ENCODE results near the gene NUP155. TPM values are rescaled to one million over a fixed set of nuclear protein-coding genes. Genes with fewer than 3 reads are reported as not detected.
"Not testable (repeated sequence)": the region's sequence is repeated elsewhere in the genome, so short reads cannot be mapped to it uniquely, and the experiment has no call there.

The NUP155 gene
- polyA plus RNA-seq: 10 to 100 TPM in 1 of 4 donors, 1 to 10 TPM in 3; 1.1 to 16.7 (median 4.6) TPM
- long read RNA-seq, donor 1: 0 reads
- long read RNA-seq, donor 2: 0 reads
- long read RNA-seq, donor 3: 0 reads
- long read RNA-seq, donor 4: 0 reads
- long read RNA-seq, donor 5: 0 reads
- long read RNA-seq, donor 6: 0 reads
- long read RNA-seq, donor 7, full-length matches to known transcripts: 1 of 1 reads
- long read RNA-seq, donor 7, partial matches to known transcripts: 0 of 1 reads
- long read RNA-seq, donor 7, other reads (novel, unspliced or antisense): 0 of 1 reads
- long read RNA-seq, donor 8: 0 reads
- long read RNA-seq, donor 9: 0 reads
- long read RNA-seq, donor 10: 0 reads

DNA sequence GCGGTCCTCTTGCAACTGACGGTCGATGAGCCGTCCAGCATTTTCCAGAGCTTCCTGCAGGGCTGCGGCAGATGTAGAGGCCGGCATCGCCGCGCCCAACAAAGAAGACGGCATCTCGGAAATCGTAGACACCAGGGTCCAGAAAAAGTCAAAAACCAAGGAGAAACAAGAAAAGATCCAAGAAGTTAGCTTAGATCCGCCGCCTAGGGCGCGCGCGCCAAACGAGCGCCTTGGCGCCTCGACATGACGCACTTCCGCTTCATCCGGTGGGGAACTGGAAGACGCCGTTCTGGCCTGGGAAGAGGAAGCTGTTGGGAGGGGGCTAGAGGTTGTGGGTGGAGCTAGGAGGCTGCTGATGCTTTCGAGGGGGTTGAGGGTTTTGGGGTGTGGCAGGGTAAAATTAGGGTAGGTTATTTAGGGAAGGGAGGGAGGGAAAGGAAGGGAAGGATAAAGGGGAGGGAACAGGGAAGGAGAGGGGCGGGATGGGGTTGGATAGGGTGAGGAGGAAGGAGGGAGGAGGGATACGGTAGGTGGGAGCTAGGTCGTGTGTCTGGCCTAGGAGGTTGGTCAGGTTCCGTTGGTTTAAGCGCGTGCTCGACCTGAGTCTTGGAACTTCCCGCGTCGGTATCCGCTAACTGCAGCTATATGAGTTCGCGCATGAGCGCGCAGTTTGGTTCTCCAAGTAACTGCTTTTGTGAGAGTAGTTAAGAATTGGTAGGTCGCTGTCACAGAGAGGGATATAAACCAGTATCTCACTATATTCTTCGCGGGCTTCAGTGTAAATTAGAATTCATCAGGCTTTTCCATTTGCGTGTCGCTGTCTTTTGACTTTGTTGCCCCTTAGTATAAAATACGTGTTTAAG is at the start of gene NUP155:
TSS of gene NUP155 (minus strand) at position 243 of the 863 bp plus-strand sequence. CDS start at position 114, 129 bp downstream.
- peaks cover 0 to 12% (median 2%) of the 10 kb centered on the region in 3 donors for H3K36me3 ChIP-seq (ENCODE audit: control insufficient read depth in 3 of 3, insufficient read depth in 2 of 3, low read depth in 1 of 3, low read length in 3 of 3)
- H3K27ac ChIP-seq (ENCODE audit: low read depth in 1 of 3, low read length in 2 of 3): peak within 1 kb of the TSS; percentile 62 to 78 (median 62)
- DNase-seq (peak; percentile 93 to 98), FAIRE-seq (no peak)
- H3K9me3 ChIP-seq (ENCODE audit: control insufficient read depth in 2 of 2, insufficient read depth in 1 of 2, low read depth in 1 of 2, low read length in 1 of 2): no peaks in the 10 kb centered on the region
- no peaks in the 10 kb centered on the region for H3K27me3 ChIP-seq (ENCODE audit: control insufficient read depth in 3 of 3, insufficient read depth in 3 of 3, low read length in 3 of 3)
- WGBS, 3 donors: 1 to 2% (median 1%) methylated on average over 49 of the region's 49 CpGs
- peak within 1 kb of the TSS; percentile 57 to 94 (median 66) for H3K4me3 ChIP-seq (ENCODE audit: low read depth in 1 of 3, low read length in 3 of 3)
- H3K4me1 ChIP-seq (ENCODE audit: control insufficient read depth in 3 of 3, insufficient read depth in 2 of 3, low read depth in 1 of 3, low read length in 2 of 3): peaks cover 0 to 7% (median 4%) of the 10 kb centered on the region in 3 donors

DNA sequence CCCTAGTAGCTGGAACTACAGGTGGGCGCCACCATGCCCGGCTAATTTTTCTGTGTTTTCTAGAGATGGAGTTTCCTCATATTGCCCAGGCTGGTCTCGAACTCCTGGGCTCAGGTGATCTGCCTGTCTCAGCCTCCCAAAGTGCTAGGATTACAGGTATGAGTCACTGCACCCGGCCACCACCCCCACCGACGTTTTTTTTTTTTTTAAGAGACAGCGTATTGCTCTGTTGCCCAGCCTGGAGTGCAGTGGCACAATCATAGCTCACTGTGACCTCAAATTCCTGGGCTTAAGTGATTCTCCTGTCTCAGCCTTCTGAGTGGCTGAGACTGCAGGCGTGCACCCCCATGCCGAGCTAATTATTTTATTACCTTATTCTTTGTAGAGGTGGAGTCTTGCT is 46.4 kb upstream of the NUP155 start:
- Histone ChIP-seq H3K36me3 (ENCODE audit: control insufficient read depth in 3 of 3, insufficient read depth in 2 of 3, low read depth in 1 of 3, low read length in 3 of 3) (peaks cover 0 to 26% (median 0%) of the 10 kb centered on the region in 3 donors), H3K27me3 (ENCODE audit: control insufficient read depth in 3 of 3, insufficient read depth in 3 of 3, low read length in 3 of 3) (no peaks in the 10 kb centered on the region), H3K4me1 (ENCODE audit: control insufficient read depth in 3 of 3, insufficient read depth in 2 of 3, low read depth in 1 of 3, low read length in 2 of 3) (no peaks in the 10 kb centered on the region), H3K9me3 (ENCODE audit: control insufficient read depth in 2 of 2, insufficient read depth in 1 of 2, low read depth in 1 of 2, low read length in 1 of 2) (no peaks in the 10 kb centered on the region), H3K27ac (ENCODE audit: low read depth in 1 of 3, low read length in 2 of 3) (no peak overlapping the region), H3K4me3 (ENCODE audit: low read depth in 1 of 3, low read length in 3 of 3) (no peak overlapping the region)
- no peak for DNase-seq
- FAIRE-seq: no peak
- WGBS, 3 donors: 82 to 88% (median 88%) methylated on average over 9 of the region's 9 CpGs

- DNase-seq; H3K27ac ChIP-seq (ENCODE audit: low read depth in 1 of 3, low read length in 2 of 3); H3K4me3 ChIP-seq (ENCODE audit: low read depth in 1 of 3, low read length in 3 of 3); H3K4me1 ChIP-seq (ENCODE audit: control insufficient read depth in 3 of 3, insufficient read depth in 2 of 3, low read depth in 1 of 3, low read length in 2 of 3); H3K9me3 ChIP-seq (ENCODE audit: control insufficient read depth in 2 of 2, insufficient read depth in 1 of 2, low read depth in 1 of 2, low read length in 1 of 2); FAIRE-seq; H3K27me3 ChIP-seq (ENCODE audit: control insufficient read depth in 3 of 3, insufficient read depth in 3 of 3, low read length in 3 of 3): not testable (repeated sequence)
- peaks cover 0 to 23% (median 1%) of the 10 kb centered on the region in 3 donors for H3K36me3 ChIP-seq (ENCODE audit: control insufficient read depth in 3 of 3, insufficient read depth in 2 of 3, low read depth in 1 of 3, low read length in 3 of 3)
- WGBS, 3 donors: 91 to 93% methylated on average over 3 to 19 of the region's 33 CpGs; no CpG with 5 or more reads in 1 of the 3 donors
Measured at GRCh38 chr5:37415456-37415855, 44.5 kb upstream of the NUP155 start.

GRCh38 chr5:37412515-37412914 is 41.6 kb upstream of the NUP155 start:
- no peak overlapping the region for H3K4me3 ChIP-seq (ENCODE audit: low read depth in 1 of 3, low read length in 3 of 3)
- 87 to 93% (median 87%) methylated on average over 3 of the region's 3 CpGs for WGBS, 3 donors
- H3K36me3 ChIP-seq (ENCODE audit: control insufficient read depth in 3 of 3, insufficient read depth in 2 of 3, low read depth in 1 of 3, low read length in 3 of 3): peaks cover 4 to 24% (median 4%) of the 10 kb centered on the region in 3 donors
- no peak for DNase-seq
- H3K27me3 ChIP-seq (ENCODE audit: control insufficient read depth in 3 of 3, insufficient read depth in 3 of 3, low read length in 3 of 3): no peaks in the 10 kb centered on the region
- FAIRE-seq: no peak
- H3K9me3 ChIP-seq (ENCODE audit: control insufficient read depth in 2 of 2, insufficient read depth in 1 of 2, low read depth in 1 of 2, low read length in 1 of 2): no peaks in the 10 kb centered on the region
- no peaks in the 10 kb centered on the region for H3K4me1 ChIP-seq (ENCODE audit: control insufficient read depth in 3 of 3, insufficient read depth in 2 of 3, low read depth in 1 of 3, low read length in 2 of 3)
- H3K27ac ChIP-seq (ENCODE audit: low read depth in 1 of 3, low read length in 2 of 3): no peak overlapping the region

- H3K9me3 ChIP-seq (ENCODE audit: control insufficient read depth in 2 of 2, insufficient read depth in 1 of 2, low read depth in 1 of 2, low read length in 1 of 2): no peaks in the 10 kb centered on the region
- H3K27me3 ChIP-seq (ENCODE audit: control insufficient read depth in 3 of 3, insufficient read depth in 3 of 3, low read length in 3 of 3): no peaks in the 10 kb centered on the region
- 86 to 95% (median 88%) methylated on average over 4 of the region's 4 CpGs for WGBS, 3 donors
- H3K27ac ChIP-seq (ENCODE audit: low read depth in 1 of 3, low read length in 2 of 3): no peak overlapping the region
- DNase-seq (no peak), FAIRE-seq (no peak)
- H3K36me3 ChIP-seq (ENCODE audit: control insufficient read depth in 3 of 3, insufficient read depth in 2 of 3, low read depth in 1 of 3, low read length in 3 of 3): peaks cover 0 to 17% (median 5%) of the 10 kb centered on the region in 3 donors
- H3K4me1 ChIP-seq (ENCODE audit: control insufficient read depth in 3 of 3, insufficient read depth in 2 of 3, low read depth in 1 of 3, low read length in 2 of 3): no peaks in the 10 kb centered on the region
- no peak overlapping the region for H3K4me3 ChIP-seq (ENCODE audit: low read depth in 1 of 3, low read length in 3 of 3)
Measured at GRCh38 chr5:37400501-37400900, 29.6 kb upstream of the NUP155 start.

GRCh38 chr5:37396352-37396751 is 25.4 kb upstream of the NUP155 start:
- WGBS, 3 donors: 86 to 96% (median 94%) methylated on average over 5 of the region's 5 CpGs
- DNase-seq (no peak), FAIRE-seq (no peak)
- no peaks in the 10 kb centered on the region for H3K9me3 ChIP-seq (ENCODE audit: control insufficient read depth in 2 of 2, insufficient read depth in 1 of 2, low read depth in 1 of 2, low read length in 1 of 2)
- peaks cover 4 to 34% (median 8%) of the 10 kb centered on the region in 3 donors for H3K36me3 ChIP-seq (ENCODE audit: control insufficient read depth in 3 of 3, insufficient read depth in 2 of 3, low read depth in 1 of 3, low read length in 3 of 3)
- no peak overlapping the region for H3K4me3 ChIP-seq (ENCODE audit: low read depth in 1 of 3, low read length in 3 of 3)
- H3K27me3 ChIP-seq (ENCODE audit: control insufficient read depth in 3 of 3, insufficient read depth in 3 of 3, low read length in 3 of 3): no peaks in the 10 kb centered on the region
- no peak overlapping the region for H3K27ac ChIP-seq (ENCODE audit: low read depth in 1 of 3, low read length in 2 of 3)
- no peaks in the 10 kb centered on the region for H3K4me1 ChIP-seq (ENCODE audit: control insufficient read depth in 3 of 3, insufficient read depth in 2 of 3, low read depth in 1 of 3, low read length in 2 of 3)

GRCh38 chr5:37391591-37391990 is 20.7 kb upstream of the NUP155 start:
- Histone ChIP-seq H3K36me3 (ENCODE audit: control insufficient read depth in 3 of 3, insufficient read depth in 2 of 3, low read depth in 1 of 3, low read length in 3 of 3) (peaks cover 4 to 23% (median 6%) of the 10 kb centered on the region in 3 donors), H3K27ac (ENCODE audit: low read depth in 1 of 3, low read length in 2 of 3) (no peak overlapping the region), H3K4me1 (ENCODE audit: control insufficient read depth in 3 of 3, insufficient read depth in 2 of 3, low read depth in 1 of 3, low read length in 2 of 3) (no peaks in the 10 kb centered on the region), H3K4me3 (ENCODE audit: low read depth in 1 of 3, low read length in 3 of 3) (no peak overlapping the region), H3K9me3 (ENCODE audit: control insufficient read depth in 2 of 2, insufficient read depth in 1 of 2, low read depth in 1 of 2, low read length in 1 of 2) (no peaks in the 10 kb centered on the region), H3K27me3 (ENCODE audit: control insufficient read depth in 3 of 3, insufficient read depth in 3 of 3, low read length in 3 of 3) (no peaks in the 10 kb centered on the region)
- WGBS, 3 donors: 83 to 85% (median 84%) methylated on average over 3 of the region's 3 CpGs
- FAIRE-seq: no peak
- DNase-seq: no peak

- not testable (repeated sequence) for H3K9me3 ChIP-seq (ENCODE audit: control insufficient read depth in 2 of 2, insufficient read depth in 1 of 2, low read depth in 1 of 2, low read length in 1 of 2); H3K27me3 ChIP-seq (ENCODE audit: control insufficient read depth in 3 of 3, insufficient read depth in 3 of 3, low read length in 3 of 3); H3K4me1 ChIP-seq (ENCODE audit: control insufficient read depth in 3 of 3, insufficient read depth in 2 of 3, low read depth in 1 of 3, low read length in 2 of 3); FAIRE-seq
- peaks cover 0 to 12% (median 0%) of the 10 kb centered on the region in 3 donors for H3K36me3 ChIP-seq (ENCODE audit: control insufficient read depth in 3 of 3, insufficient read depth in 2 of 3, low read depth in 1 of 3, low read length in 3 of 3)
- H3K4me3 ChIP-seq (ENCODE audit: low read depth in 1 of 3, low read length in 3 of 3): peak within 1 kb of the TSS; percentile 67 to 73 (median 69)
- peak; percentile 77 to 90 for DNase-seq
- H3K27ac ChIP-seq (ENCODE audit: low read depth in 1 of 3, low read length in 2 of 3): peak within 1 kb of the TSS in 1 of 3 donors; percentile 62
- 0 to 1% (median 1%) methylated on average over 27 to 39 of the region's 39 CpGs for WGBS, 3 donors
Measured at GRCh38 chr5:37379100-37379628, 8.3 kb upstream of the NUP155 start, which contains the start of gene WDR70. WDR70 (plus strand) TSS chr5:37379318; CDS start chr5:37379368, 50 bp downstream.

Data from small intestine (tissue), 16 donors.